ENCODE measurements around the gene DENND10. TPM values are rescaled to one million over a fixed set of nuclear protein-coding genes. Genes with fewer than 3 reads are reported as not detected.
A peak's percentile ranks its signal among the peaks of the same experiment; 100 is the strongest.
"Not testable (repeated sequence)": the region's sequence is repeated elsewhere in the genome, so short reads cannot be mapped to it uniquely, and the experiment has no call there.

Gene DENND10
- total RNA-seq, 2 donors from 2014 or later, result 39.1 to 53.1 TPM

DNA sequence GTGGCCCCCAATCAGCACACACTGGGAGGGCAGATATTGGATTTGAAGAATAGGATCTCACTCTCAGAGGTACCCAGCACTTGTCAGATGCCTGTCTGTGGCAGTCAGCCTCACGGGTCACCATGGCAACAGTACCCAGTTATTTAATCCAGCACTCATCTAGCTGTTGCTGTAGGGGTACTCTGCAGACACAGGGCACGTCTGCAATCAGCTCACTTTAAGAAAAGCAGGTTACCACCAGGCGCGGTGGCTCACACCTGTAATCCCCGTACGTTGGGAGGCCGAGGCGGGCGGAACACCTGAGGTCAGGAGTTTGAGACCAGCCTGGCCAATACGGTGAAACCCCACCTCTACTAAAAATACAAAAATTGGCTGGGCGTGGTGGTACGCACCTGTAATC is 49.7 kb downstream of the DENND10 start:
- DNase-seq (no peak), ATAC-seq (no peak)
- intact Hi-C loops (cut with DNase I, micrococcal nuclease), result no loop called here

DNA sequence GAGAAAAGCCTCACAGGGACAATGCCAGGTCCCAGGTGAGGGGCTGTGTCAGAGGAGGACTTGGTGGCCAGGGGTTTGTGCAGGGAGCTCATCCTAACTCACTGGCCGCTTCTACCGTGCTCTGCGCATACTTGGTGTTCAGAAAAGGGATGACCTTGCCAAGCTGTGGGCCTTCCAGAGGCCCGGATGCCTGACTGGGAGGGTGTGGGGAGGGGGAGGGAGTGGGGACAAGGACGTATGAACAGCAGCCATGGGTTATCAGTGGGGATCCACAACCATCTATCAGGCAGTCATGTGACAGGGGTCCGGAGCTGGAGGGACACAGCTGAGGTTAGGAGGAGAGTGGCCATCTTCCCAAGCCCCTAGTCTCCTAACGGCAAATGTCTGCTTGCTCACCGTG is 55.4 kb downstream of the DENND10 start:
- intact Hi-C loops (cut with DNase I, micrococcal nuclease), result no loop called here
- no peak for DNase-seq
- ATAC-seq, result no peak

DNA sequence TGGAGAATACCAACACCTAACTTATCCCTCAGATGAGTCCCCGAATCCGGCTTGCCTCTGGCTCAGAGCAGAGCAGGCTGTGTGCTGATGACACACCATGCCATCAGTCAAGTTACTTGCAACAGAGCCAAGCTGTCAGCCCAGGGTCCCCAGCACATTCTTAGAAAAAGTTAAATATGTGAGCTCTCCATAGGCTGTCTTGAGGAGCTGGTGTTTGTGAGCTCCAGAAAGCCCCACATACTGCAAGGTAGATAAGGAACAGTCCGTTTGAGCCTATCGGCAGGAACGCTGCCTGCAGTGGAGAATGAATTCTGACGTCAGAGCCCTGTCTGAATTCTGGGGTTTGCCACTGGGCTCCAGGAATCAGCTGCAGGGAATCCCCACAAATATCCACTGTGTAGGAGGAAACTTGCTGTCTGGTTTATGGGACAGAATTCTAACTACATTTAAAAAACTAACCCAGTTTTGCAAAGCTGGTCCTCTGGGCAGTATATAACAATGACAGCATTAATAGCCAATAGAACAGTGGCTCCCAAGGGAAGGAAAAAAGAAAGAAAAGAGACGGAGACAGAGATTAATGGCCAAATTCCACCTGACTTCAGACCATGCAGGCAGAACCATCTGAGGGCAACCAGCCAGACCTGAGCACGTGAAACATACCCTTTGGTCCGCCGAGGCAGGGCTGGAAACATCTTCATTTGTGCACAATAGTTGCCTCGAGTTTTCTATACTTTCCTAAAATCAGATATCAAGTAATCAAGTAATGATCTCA is 58.0 kb downstream of the DENND10 start:
- DNase-seq, result no peak
- ATAC-seq, result no peak
- intact Hi-C loops (cut with DNase I, micrococcal nuclease), result no loop called here

DNA sequence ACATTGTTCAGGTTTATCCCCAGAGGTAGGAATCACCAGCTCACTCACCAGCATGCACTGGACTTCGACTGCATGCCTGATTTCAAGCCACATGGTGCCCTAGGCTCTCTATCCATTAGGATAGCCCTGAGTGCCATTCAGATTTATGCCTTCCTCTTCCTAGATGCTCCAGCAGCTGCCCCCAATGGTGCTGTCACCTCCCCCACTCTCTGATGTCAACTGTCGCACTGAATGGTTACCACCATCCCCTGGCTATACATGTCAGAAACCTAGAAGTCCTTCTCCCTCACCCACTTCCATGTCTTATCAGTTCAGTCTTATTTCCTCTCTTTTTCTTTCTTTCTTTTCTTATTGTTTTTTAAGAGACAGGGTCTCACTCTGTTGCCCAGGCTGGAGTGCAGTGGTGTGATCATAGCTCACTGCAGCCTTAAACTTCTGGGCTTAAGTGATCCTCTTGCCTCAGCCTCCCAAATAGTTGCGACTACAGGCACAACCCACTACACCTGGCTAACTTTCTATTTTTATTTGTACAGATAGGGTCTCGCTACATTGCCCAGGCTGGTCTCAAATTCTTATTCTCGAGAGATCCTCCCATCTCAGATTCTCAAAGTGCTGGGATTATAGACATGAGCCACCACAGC is 58.7 kb downstream of the DENND10 start:
- DNase-seq, result no peak
- intact Hi-C loops (cut with DNase I, micrococcal nuclease), result no loop called here
- no peak for ATAC-seq

DNA sequence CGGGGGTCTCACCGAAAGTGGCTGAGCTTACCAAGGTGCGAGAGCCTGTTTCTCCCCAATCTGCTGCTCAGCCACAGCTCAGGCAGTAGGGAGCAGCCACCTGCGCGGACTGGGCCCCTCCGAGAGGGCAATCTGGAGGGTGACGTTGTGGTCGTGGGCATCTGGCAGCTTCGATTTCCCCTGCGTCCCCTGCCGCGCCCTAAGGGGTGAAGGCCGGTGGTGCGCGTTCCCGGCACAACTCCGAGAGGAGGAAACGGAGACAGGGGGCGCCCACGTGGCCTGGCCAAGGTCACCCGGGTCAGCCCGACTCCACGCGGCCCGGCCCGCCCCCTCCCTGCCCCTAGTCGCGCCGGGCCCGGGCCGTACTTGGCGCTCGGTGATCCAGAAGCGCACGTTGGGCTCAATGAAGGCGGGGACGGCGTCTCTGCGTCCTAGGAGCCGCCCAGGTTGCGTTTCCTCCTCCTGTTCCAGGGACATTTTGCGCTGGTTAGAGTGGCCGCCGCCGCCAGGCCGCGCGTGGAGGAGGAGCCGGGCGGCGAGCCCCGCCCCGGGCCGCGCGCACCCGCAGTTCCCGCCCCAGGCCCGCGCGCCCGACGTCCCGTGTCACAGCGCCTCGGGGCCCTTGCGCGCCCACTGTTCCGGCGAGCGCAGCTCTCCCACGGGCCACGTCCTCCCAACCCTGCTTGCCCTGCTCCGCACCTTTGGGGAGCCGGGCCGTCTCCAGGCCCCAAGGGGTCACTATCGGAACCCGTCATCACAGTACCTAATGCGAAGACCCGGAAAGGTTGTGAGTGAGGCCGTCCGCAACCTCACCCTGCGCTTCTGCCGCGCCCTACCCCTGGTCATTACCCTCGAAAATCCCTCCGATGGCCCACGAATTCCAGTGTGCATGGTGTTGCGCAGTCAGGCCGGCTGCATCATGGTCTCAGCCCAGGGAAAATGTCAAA is 61.5 kb downstream of the DENND10 start, which contains the start of gene SFXN4:
SFXN4 (minus strand) TSS at position 544 of the 947 bp plus-strand sequence; CDS start at position 477, 67 bp downstream.
- DNase-seq (peak; percentile 78 to 87), ATAC-seq (peak; percentile 95)
- intact Hi-C loops (cut with DNase I, micrococcal nuclease), result no loop called here

DNA sequence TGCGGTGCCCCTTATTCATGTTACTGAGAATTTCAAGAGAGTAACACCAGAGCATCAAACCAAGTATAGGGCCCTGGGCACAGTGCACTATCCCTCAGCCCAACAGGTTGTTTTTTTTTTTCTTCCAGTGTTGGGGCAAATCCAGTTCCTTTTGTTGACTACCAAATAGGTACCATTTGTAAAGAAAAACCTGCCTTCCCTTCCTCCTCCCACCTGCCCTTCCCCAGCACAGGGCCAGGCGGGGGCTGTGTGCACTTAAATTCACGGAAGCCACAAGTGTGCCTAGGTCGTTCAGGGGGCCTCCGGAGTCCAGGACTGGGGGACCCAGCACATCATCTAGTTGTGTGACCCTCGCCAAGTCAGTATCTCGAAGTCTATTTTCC is 62.2 kb downstream of the DENND10 start:
- intact Hi-C loops (cut with DNase I, micrococcal nuclease), result no loop called here
- peak; percentile 16 for ATAC-seq

DNA sequence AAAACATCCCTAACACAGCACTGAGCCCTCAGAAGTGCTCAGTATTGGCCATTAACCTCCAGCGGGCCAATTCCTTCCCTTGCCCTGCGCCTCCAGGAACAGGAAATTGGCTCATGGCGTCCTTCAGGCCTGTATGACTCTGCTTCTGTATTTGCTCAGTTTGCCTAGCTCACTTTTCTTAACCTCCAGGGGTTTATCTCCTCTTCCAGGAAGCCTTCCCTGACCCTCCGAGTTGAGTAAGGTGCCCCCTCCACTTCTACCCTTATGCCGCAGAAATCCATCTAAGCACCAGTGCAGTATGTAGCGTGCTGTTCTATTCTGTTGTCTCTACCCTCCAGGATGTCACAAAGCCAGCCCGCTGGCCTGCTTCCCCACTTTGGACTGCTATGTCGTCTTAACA is 62.7 kb downstream of the DENND10 start:
- intact Hi-C loops (cut with DNase I, micrococcal nuclease), result no loop called here
- no peak for DNase-seq
- ATAC-seq, result no peak

More for the DNA sequence above, 62.2 kb downstream of the DENND10 start:
- DNase-seq, result no peak

DNA sequence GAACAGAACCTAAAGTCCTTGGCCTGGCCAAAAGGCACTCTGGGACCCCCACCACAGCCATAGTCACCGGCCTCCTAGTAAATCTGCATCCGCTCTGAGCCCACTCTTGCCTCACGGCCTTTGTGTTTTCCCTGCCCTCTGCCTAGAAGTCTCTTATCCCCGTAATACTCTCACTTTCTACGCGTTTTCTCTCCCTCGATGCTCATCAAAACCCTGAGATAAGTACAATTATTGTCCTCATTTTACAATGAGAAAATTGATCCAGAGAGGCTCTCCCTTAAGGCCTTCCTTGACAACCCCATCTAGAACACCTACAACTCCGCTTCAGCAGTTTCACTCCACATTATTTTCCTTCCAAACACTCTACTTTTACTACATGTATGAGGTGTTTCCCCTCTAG is 63.1 kb downstream of the DENND10 start:
- no peak for ATAC-seq
- DNase-seq, result no peak
- intact Hi-C loops (cut with DNase I, micrococcal nuclease), result no loop called here

DNA sequence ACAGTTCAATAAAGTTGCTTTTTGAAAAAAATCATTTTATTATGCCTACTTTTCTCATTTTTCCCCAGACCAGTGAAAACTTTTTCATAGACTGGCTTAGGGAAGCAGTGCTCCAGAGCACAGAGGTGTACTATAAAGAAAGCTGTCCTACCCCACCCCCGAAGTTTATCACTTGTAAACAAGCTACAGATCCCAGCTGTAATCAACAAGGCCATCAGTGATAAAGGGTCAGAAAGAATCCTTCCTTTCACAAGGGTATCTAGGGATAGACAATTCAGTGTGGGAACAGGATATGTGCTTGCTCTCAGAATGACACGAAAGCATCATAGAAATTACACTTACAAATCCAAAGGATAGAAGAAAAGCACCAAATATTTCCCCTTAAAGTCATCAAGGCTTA is 70.2 kb downstream of the DENND10 start:
- DNase-seq (no peak), ATAC-seq (no peak)
- intact Hi-C loops (cut with DNase I, micrococcal nuclease), result no loop called here

DNA sequence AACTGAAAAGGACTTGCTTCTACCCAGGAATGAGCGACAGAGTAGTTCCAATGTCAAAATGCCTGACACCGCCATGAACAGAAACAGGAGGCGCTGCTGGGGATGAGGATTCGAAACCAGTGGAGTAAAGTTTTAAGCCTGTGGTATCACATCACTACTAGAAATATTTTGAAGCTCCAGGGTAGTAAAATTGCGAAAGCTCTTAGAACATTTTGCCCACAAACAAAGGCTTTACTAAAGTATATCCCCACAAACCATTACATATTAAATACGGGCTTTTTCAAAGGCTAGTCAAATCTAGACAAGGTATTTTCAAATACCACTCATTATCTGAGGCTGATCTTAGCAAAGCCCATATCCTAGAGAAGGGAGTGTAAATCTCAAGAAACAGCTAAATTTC is 72.3 kb downstream of the DENND10 start:
- DNase-seq, result no peak
- intact Hi-C loops (cut with DNase I, micrococcal nuclease), result no loop called here
- ATAC-seq, result no peak

DNA sequence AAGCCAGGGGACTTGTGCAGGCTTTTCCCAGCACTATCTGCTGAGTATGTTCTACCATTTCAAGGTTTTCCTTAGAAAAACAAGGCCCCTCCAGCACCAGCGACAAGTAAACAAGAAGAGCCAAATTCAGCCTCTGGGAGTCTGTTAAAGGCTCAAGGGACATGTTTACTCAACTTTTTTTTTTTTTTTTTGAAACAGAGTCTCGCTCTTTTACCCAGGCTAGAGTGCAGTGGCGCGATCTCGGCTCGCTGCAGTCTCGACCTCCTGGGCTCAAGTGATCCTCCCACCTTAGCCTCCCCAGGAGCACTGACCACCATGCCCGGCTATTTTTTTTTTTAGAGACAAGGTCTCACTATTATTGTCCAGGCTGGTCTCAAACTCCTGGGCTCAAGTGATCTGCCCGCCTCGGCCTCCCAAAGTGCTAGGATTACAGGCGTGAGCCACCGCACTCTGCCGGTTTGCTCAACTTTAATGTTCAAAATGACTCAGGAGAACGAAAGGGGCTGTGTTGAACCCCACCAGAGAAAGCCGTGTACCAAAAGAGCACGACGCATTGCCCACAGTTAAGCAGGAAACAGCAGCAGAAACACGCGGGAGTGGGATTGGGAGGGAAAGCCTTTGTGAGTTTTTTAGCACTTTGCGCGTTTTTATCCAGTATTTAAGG is 73.9 kb downstream of the DENND10 start:
- ATAC-seq, result peak; percentile 35
- no peak for DNase-seq
- intact Hi-C loops (cut with DNase I, micrococcal nuclease), result no loop called here

DNA sequence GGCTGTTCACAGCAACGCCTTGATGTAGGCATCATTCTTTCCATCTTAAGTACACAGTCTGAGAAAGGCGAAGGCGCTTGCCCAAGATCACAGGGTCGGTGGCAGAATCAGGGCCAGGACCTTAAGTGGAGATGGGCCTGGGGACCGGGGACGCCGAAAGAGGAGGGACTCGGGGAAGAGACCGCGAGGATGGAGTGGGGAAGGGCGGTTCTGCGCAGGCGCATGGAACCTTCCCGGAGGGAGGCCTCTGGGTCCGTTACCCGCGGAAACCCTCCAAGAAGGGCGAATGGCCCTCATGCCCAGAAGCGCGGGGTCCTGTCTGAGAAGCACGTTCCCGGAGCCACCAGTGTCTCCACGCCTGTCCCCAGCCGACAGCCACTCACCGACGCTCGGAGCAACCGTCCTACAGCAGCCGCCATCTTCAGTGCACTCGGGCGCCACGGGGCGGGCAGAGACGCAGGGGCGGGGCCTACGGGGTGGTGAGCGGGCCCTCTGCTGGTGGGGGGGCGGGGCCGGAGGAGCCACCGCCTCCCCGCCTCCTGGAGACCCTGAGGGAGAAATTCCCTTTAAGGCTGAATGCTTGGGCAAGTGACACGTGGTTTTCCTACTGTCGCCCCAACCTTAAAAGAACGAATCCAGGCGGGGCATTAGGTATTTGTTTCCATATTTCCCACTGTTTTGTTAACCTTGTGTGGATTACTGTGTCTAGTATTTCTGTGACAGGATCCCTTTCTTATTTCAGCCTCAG is 74.6 kb downstream of the DENND10 start, which contains the start of gene PRDX3:
PRDX3 (minus strand) TSS at position 441 of the 748 bp plus-strand sequence; CDS start at position 419, 22 bp downstream.
- peak; percentile 98 for ATAC-seq
- DNase-seq, result peak; percentile 92 to 96
- intact Hi-C loops (cut with DNase I, micrococcal nuclease), result no loop called here

DNA sequence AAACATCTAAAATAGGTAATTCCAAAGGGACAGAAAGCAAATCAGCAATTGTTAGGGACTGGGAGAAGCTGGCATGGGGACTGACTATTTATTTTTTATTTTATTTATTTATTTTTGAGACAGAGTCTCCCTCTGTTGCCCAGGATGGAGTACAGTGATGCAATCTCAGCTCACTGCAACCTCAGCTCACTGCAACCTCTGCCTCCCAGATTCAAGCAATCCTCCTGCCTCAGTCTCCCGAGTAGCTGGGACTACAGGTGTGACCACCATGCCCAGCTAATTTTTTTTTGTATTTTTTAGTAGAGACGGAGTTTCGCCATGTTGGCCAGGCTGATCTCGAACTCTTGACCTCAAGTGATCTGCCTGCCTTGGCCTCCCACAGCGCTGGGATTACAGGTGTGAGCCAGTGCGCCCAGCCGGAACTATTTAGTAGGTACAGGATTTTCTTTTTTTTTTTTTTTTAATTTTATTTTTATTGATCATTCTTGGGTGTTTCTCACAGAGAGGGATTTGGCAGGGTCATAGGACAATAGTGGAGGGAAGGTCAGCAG is 77.0 kb downstream of the DENND10 start:
- ATAC-seq; DNase-seq; intact Hi-C loops (cut with DNase I, micrococcal nuclease): not testable (repeated sequence)

DNA sequence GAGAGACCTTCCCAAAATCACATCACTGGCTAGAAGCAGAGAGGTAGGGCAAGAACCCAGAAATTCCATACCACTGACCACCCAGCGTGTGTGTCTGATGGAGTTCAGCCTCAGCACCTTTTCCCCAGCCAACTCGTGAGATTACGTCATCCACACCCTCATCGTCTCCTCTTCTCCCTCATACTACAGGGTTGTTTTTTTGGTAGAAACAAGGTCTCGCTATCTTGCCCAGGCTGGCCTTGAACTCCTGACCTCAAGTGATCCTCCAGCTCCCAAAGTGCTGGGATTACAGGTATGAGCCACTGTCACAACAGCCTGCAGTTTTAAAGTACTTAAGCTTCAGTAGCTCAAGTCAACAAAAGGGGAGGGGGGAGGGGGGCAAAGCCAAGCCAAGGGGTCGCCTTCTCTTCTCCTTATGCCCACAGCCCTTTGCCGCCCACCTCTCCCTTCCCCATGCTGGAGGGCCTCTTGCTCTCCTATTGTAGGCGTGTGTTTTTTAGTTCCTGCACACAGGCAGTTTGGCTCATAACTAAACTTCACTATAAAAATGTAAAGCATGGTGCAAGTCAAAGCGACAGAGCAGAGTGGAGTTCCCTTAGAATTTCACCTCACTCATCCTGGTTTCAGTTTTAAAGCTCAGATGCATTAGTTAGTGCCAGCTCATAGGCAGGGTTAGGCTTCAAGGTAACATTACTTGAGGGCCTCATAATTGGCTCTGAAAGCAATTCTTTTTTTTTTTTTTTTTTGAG is 79.9 kb downstream of the DENND10 start:
- ATAC-seq (no peak), DNase-seq (no peak)
- intact Hi-C loops (cut with DNase I, micrococcal nuclease), result no loop called here
